Dedifferentiated amniotic fluid mesenchymal stem cell (primary cell): ENCODE measurements around the gene PIGL.
"Not testable (repeated sequence)": the region's sequence is repeated elsewhere in the genome, so short reads cannot be mapped to it uniquely, and the experiment has no call there.

Experiments used
- DNase-seq: peaks from one replicate; pipeline ENCODE4 v3.0.0-alpha.2; 2016; ENCODE audit errors: extremely low spot score

The PIGL gene

DNA sequence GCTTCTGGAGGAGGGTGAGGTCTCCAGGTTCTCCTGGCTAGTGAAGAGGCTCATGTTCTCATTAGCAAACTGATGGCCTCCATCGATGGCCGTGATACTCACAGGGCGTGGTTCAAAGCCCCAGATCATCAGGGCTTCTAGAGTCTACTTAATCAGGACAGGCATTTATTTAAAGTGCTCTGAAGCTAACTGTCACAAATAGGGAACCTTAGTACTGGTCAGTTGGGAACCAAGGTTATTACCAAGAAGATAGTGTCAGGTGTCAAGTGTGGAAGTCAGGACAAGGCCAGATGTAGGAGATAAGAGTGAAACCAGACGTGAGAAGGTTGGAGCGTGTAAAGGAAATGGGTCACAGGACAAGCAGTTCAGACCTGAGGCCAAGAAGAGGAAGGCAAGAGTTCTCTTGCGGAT lies 56.9 kb downstream of the PIGL start:
- no peak for DNase-seq

DNA sequence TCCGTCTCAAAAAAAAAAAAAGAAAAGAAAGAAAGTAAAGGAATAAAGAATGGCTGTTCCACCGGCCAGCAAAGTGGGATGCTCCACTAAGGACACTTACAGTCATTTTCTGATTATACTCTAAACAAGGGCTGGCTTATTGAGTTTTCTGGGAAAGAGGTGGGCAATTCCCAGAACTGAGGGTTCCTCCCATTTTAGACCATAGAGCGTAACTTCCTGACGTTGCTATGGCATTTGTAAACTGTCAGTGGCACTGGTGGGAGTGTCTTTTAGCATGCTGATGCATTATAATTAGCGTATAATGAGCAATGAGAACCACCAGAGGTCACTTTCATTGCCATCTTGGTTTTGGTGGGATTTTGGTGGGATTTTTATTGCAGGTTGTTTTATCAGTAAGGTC lies 58.0 kb downstream of the PIGL start:
- DNase-seq, result no peak

DNA sequence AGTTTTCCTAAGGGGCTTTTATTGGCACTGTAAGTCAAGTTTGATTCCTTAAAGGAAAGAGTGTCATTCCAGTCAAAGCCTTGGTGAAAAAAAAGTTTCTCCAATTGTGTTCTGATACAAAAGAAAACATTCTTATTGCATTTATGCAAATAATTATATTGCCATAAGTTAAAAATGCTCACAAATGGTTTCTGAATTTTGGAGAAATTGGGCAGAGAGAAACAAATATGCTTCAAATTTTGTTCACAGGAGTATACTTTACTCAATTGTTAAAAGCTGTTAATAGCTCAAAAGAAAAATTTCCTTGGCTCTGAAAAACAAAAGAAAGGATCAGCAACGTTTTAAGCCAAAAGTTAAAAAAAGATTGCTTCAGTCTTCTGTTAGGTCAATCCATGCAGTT lies 60.2 kb downstream of the PIGL start:
- DNase-seq, result no peak

DNA sequence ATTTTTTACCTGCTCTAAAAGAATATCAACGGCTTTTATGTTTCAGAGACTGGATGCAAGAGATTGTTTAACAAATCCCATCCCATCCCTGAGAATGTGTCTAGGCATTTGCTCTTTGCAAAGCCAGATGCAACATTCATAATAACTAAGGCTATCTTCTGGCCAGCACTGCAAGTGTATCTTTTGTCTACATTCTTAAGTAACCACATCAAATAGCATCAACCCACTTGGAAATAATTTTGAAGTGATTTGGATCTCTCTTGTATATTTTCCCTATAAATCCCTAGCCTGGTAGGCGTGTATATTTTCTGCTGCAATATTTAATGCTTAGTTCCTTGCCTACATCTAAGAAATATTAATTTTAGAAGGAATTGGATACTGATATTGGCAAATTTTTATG lies 64.3 kb downstream of the PIGL start:
- peak; percentile 41 for DNase-seq

DNA sequence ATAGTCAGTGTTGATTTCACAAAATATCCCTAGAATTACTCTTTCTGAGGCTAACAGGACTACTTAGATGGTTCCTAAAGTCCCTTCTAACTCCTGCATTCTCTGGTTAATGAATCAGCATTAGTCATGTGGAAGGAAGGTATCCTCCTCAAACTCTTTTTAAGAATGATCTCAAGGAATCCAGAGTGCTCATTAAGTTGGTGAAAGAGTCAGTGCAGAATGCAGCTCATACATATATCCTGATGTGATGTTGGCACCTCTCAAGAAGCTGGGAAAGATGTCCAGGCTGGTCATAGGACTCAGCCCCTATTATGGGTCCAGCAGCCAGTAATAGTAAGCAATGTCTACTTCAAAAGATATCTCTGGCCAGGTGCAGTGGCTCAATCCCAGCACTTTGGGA lies 65.5 kb downstream of the PIGL start:
- DNase-seq, result peak; percentile 71

DNA sequence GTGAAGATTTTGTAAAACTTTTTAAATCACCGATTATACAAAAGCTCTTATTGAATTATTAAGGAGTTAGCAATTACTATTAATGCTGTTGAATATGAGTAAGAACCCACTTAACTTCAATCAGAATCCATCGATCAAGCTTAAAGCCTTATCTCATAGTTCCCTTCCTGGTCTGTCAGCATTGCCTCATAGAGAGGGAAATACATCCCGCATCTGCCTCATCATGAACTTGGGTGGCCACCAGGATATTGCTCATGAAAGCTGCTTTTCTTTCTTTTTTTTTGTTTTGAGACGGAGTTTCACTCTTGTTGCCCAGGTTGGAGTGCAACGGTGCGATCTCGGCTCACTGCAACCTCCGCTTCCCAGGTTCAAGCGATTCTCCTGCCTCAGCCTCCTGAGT lies 66.7 kb downstream of the PIGL start:
- DNase-seq, result no peak

DNA sequence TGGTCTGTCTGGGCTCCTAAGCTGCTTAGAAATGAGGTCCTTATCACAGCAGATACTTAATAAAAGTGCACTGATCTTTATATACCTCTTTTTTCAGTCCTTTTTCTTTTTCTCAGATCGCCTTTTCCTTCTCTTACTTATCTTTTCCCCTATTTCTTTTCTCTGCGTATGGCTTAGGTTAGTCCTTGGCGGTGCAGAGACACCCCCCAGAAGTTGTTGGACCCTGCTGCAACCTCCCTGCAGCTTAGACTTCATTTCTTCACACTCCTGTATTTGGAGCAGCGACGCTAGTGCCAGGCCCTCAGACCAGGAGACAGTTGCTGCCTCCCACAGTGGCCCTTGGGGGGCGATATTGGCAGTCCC lies 68.6 kb downstream of the PIGL start:
- no peak for DNase-seq

DNA sequence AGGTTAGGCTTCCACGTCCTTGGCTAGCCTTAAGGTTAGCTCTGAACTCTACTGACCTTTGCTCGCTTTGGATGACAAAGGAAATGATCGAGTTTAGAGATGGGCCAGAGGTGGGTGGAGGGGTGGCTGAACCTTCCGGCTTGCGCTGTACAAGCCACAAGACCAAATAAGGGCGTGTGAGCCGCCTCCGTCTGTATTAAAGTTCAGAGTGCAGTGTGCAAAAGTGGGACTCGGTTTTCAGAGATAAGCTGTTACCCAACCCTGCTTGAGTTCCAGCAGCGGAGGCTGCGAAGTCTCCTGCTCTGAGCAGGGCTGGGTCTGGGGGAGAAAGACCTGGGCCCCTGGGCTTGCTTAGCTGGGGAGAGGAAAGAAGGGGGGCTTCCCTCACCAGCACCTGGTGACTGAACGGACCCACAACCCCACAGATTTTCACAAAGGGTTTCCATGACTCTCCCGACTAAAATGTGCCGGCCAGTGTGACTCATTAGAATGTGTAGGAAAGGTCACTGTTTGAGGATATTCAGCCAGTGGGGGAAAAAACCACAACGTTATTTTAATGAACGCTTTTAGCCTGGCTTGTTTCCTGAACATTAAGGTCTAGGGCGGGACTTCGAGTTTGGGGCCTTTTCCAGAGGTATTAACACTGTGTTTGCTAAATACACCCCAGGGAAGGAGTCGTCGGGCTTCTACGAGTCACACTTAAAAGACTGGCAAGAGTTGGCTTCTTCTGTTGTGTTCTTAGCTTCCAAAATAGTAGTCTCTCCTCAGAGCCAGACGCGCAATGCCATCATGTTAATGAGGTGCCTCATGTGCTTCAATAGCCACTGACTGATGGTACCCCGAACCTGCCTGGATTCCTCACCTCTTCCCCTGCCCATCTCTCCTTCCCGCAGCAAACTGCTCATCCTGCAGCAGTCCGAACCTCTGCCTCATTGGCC lies 69.3 kb downstream of the PIGL start:
- DNase-seq, result peak; percentile 82

DNA sequence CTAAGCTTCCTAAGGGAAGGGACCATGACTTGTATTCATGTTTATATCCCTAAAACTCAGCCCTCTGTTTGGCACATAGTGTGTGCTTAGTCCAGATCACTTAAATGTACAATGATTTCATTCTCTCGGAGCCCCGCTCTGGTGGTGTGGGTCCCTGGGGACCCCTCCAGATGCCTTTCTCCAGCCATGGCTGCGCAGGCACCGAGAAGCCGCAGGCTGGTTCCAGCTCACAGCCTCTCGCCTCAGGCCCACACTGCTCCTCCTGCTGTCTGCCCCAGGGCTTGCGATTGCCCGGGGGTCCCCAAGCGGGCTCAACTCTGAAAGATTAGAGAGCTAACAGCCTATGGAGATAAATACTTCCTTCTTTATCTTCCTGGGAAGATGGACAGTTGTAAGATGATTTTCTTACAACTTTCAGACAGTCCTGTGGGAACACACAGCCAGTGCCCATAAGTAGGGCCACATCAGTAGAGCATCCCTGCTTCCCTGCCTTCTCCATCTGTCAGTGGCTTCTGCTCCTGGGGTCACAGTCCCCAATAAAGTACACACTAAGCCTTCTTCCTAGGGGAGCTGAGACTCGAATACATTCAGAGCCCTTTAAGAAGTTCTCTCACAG lies 70.0 kb downstream of the PIGL start:
- DNase-seq, result no peak

DNA sequence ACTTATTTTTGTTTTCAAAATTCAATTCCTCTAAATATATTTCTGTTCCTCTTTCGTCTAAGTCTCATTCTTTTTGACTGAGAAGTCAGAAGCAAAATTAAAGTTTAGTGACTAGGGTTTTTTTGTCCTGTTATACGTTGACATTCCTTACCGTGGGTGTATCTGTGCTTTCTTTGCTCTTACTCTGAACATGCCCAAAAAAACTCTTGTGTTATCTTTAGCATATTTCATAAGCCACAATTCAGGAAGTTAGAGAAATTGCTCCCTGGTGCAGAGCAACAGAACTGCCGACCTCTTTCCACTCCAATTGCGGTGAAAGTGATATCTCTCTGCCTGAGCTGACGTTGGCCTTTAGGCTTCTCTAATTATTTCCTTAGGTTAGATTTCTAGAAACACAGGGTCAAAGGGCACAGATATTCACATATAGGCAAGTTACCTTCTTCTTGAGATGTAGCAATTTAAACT lies 70.6 kb downstream of the PIGL start:
- peak; percentile 88 for DNase-seq

DNA sequence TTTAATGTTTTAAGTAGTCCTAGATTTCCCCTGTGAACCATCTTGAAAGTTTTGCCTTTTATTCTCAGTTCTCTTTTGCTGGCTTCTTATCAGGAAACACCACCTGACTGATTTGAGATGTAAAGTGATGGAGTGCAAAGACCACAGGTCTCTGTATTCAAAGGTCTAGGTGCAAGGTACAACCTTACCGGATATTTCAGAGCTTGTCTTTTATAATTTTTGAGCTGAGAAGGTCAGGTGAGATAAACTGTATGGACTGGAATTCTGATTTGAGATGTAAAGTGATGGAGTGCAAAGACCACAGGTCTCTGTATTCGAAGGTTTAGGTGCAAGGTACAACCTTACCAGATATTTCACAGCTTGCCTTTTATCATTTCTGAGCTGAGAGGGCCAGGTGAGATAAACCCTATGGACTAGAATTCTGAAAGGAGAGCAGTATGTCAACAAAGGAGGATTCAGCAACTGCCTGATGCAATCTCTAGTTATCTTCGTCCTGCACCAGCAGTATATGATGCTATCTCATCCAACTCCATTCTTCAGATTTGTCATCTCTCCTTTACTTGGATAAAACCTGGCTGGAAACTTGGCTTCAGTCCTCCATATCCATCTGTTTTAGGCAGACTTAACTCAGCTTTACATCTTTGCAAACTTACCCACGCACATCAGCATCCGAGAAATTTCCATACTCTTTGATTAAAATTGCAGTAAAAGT lies 72.0 kb downstream of the PIGL start:
- DNase-seq, result no peak

DNA sequence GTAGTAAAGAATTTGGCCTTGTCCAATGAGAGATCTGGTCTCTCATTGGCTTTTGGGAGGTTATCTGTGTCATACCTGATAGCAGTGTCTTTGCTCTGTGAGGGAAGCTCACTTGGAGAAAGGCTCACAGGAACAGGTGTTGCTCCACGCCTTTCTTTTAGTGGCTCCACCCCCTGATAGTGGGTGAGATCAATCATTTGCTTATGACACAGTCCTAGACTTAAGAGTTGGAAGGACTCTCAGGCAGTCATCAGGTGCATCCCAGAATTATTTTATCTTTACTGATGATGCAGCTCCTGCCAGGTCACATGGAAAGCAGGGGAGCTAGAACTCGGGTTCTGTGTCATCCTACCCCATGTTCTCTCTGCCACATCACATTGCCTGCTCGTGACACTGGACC lies 76.9 kb downstream of the PIGL start:
- DNase-seq, result no peak

DNA sequence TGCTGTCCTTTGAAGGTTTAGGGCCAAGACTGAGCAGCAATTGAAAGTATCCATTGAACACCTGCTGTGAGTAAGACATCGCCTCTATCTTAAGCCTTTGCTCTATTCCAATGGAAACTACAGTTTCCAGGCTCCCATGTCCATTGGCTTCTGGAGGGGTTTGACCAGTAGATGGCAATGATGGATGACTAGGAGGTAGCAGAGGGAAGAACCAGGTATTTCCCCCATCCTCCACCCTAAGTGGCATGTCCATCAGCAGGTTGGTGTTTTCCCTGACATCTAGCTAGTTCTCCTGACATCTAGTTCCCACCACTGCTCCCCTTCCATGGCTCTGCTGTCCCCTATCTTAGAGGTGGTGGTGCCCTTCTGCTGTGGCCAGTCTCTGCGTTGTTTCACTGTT lies 77.5 kb downstream of the PIGL start:
- DNase-seq, result no peak

DNA sequence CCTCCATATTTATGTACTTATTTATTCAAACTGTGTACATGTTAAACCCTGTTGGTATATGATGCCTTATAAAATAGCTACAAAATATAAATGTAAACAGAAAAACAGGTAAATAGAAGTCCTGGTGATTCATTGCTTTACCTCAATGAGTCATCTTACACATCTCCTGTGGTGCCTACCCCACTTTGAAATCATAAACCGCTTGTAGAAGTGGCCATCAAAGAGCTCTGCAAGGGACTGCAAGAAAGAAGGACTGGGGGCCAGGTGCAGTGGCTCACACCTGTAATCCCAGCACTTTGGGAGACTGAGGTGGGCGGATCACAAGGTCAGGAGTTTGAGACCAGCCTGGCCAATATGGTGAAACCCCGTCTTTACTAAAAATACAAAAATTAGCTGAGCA lies 79.1 kb downstream of the PIGL start:
- not testable (repeated sequence) for DNase-seq

DNA sequence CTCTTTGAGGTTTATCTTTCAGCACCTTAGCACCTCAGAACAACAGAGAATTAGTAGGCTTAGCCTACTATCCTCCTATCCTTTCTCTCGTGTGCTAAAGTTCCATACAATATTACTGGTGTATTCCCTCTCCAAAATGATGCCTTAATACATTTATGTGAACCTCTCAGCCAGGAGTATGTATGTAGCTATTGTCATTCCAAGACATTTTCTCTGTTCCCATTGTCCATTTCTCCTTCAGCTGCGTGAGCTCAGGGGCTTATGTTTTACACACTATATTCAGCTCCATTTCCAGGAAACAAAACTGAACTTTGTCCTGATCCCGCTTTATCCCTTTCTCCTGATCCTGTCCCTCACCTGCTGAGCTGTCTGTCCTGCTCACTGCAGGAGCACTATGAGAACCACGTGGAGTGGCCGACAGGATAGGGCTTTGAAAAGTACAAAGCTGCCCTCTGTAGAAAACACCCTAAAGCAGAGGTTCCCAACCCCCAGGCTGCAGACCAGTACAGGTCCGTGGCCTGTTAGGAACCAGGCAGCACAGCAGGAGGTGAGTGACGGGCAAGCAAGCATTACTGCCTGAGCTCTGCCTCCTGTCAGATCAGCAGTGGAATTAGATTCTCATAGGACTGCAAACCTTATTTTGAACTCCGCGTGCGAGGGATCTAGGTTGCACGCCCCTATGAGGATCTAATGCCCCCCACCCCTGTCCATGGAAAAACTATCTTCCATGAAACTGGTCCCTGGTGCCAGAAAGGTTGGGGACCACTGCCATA lies 80.5 kb downstream of the PIGL start:
- DNase-seq, result no peak

DNA sequence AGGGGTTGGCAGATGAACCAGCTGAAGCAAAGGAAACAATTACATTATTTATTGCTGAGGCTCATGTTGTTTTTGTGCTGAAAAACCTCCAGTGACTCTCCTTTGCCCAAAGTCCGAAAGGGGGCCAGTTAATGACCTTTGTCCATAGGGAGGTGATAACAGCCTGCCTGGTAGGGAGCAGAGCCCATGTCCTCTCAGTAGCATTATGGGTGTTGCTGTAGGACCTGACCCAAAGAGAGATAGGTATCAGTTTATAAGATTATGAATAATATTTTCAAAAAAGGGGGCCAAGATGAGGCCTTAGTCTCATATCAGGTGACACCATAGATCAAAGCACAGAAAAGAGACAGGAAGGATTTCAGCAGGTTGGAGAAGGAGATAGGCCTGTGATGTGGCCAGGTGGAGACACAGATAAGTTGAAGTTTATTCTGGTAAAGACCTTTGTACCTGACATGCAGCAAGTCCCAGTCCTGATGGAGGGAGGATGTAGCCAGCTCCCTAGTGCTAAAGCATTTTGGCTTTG lies 81.2 kb downstream of the PIGL start:
- DNase-seq, result no peak

DNA sequence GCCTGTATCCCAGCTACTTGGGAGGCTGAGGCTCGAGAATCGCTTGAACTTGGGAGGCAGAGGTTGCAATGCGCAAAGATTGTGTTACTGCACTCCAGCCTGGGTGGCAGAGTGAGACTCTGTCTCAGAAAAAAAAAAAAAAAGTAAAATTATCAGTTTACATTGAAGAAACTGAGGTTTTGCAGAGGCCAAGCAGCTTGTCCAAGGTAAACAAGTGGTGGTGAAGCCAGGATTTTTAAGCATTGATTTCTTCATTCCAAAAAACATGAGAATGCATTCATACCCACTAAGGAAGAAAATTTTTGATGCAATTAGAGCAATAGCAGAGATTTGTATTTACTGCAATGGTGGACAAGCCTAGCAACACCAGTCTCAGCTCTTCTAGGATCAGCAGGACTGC lies 83.5 kb downstream of the PIGL start:
- DNase-seq, result no peak

DNA sequence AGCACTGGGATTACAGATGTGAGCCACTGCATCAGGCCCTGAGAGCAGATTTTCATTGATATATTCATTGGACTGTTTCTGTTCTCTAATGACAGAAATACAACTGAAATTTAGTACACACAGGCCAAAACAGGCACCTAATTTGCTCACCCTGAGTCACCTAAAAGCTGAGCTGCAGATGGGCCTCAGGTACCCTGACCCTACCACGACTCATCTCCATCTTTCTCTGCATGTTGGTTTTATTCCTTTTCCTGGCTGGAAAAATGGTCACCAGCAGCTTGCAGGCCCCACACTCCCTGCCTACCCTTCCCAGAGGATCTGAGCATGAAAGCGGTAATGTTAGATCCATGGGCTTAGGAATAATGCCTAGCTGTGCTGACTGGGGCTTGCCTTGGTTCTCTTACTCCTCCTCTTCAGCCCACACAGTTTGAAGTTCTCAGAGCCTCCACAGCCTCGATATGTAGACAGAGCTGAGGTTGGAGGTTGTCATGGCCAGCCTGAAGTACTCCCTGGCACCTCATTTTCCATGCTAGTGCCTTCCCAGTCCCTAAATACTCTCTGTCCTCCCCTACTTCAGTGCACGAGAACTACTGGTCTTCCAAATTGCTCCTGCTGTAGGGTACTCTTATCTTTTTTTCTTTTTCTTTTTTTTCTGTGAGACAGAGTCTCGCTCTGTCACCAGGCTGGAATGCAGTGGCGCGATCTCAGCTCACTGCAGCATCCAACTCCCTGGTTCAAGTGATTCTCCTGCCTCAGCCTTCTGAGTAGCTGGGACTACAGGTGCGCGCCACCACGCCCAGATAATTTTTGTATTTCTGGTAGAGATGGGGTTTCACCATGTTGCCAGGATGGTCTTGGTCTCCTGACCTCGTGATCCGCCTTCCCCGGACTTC lies 85.2 kb downstream of the PIGL start:
- no peak for DNase-seq

DNA sequence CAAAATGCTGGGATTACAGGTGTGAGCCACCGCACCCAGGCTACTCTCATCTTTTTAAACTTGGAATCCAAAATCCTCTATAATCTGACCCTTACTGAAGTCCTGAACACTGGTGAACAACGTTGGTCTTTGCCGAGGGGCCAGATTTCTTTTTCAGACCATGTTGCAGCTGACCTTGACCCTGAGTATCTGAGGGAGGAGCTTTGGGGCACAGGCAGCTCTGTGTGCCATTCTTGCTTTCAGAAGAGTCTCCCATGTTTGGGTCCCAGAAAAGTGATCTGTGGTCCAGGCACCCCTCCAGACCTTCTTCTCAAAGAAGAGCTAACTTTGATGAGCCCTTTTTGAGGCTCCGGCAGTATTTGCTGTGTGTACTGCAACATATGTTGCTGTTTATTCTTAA lies 85.8 kb downstream of the PIGL start:
- DNase-seq, result no peak

DNA sequence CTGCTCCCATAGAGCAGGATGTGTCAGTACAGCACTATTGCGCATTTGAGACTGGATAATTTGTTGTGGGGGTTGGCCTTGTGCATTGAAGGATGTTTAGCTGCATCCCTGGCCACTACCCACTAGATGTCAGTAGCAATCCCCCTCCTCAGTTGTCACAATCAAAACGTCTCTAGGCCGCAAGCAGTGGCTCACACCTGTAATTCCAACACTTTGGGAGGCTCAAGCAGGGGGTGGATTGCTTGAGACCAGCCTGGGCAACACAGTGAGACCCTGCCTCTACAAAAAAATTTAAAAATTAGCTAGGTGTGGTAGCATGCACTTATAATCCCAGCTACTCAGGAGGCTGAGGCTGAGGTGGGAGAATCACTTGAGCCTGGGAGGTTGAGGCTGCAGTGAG lies 87.8 kb downstream of the PIGL start:
- no peak for DNase-seq

DNA sequence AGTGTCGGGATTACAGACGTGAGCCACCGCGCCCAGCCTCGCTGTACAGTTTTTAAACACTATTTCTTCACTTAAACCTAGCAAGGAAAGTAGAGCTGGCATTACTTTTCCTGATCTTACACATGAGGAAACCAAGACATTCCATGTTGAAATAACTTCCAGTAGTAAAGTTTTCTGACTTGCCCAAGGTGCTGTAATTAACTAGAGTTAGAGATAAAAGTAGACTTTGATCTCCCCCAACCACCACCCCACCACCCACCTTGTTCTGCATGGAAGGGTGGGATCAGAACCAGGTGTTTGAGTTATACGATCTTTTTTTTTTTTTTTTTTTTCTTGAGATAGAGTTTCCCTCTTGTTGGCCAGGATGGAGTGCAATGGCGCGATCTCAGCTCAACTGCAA lies 89.2 kb downstream of the PIGL start:
- DNase-seq, result no peak
